ENCODE data around the gene PLEKHA8. TPM values are rescaled to one million over a fixed set of nuclear protein-coding genes. Genes with fewer than 3 reads are reported as not detected.

The PLEKHA8 gene
- total RNA-seq, 1 experiment from 2014 or later: 23.0 TPM

- intact Hi-C loops (cut with micrococcal nuclease; ENCODE audit: unreplicated experiment): loop anchor here (5.0 to 10.0 kb wide), 2 partner anchors 388 to 585 kb away; no protein-coding TSS in a partner anchor
- no peak for TF ChIP-seq EZH2 (IDR thresholded peaks at IDR 0.05; ENCODE audit: low read depth)
- TF ChIP-seq CTCF (conservative IDR thresholded peaks at IDR 0.05): peak; percentile 42; the same call in 1 of the 2 replicates
- Histone ChIP-seq H3K27me3 (ENCODE audit: insufficient read depth, low read depth) (no peaks in the 10 kb centered on the region), H3K4me1 (replicated peaks; ENCODE audit: insufficient read depth) (peaks cover 30% of the 10 kb centered on the region), H3K79me2 (ENCODE audit: low read depth) (no peaks in the 10 kb centered on the region), H3F3A (ENCODE audit: insufficient read depth, low read depth) (peaks cover 7% of the 10 kb centered on the region; the same call in 1 of the 2 replicates), H3K4me3 (no peak overlapping the region), H3K27ac (no peak overlapping the region), H3K4me2 (peak overlapping the region; percentile 3; the same call in 1 of the 2 replicates), H3K9me3 (ENCODE audit: insufficient read depth, low read depth) (no peaks in the 10 kb centered on the region), H2AFZ (no peak overlapping the region), H3K9me2 (ENCODE audit: insufficient read depth) (no peaks in the 10 kb centered on the region), H4K20me1 (ENCODE audit: insufficient read depth) (no peaks in the 10 kb centered on the region), H3K36me3 (ENCODE audit: low read depth) (no peaks in the 10 kb centered on the region)
- BruUV-seq (replicated peaks): no TSS peak
- no peak for DNase-seq
- ChIA-PET CTCF (no interaction called here), POLR2A (ENCODE audit: unreplicated experiment) (interaction anchor here (0.5 kb wide), 1 partner anchor 124 kb away, joined by 7 read pairs; no protein-coding TSS in a partner anchor)
Observed at GRCh38 chr7:30159698-30160143, 131.5 kb downstream of the PLEKHA8 start.

DNA sequence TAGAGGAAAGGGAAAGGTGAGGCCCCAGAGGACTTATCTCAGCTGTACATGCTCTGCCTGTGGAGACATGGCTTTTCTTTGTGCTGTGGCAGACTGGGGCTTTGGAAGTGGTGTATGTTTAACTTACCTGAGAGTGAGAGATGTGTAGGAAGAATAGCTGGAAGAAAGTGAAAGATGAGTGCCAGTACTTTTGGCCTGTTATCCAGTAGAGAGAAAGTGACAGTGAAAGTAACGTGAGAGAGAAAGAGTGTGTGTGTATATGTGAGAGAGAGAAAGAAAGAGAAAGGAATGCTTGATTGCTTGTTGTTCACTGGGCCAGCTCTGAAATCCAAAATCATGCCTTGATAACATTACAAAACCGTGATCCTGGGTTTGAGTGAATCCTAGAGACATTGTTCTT lies 132.1 kb downstream of the PLEKHA8 start:
- BruUV-seq (replicated peaks): no TSS peak
- no peaks in the 10 kb centered on the region for H3K36me3 ChIP-seq (ENCODE audit: low read depth)
- H3K4me3 ChIP-seq: no peak overlapping the region
- no peak overlapping the region for H3K27ac ChIP-seq
- DNase-seq: no peak
- POLR2A ChIA-PET (ENCODE audit: unreplicated experiment): interaction anchor here (0.5 kb wide), 1 partner anchor 123 kb away, joined by 7 read pairs; no protein-coding TSS in a partner anchor
- H3K4me1 ChIP-seq (replicated peaks; ENCODE audit: insufficient read depth): peaks cover 36% of the 10 kb centered on the region
- no peaks in the 10 kb centered on the region for H3K9me3 ChIP-seq (ENCODE audit: insufficient read depth, low read depth)
- peaks cover 8% of the 10 kb centered on the region; the same call in 1 of the 2 replicates for H3F3A ChIP-seq (ENCODE audit: insufficient read depth, low read depth)
- no peak overlapping the region for H2AFZ ChIP-seq
- intact Hi-C loops (cut with micrococcal nuclease; ENCODE audit: unreplicated experiment): loop anchor here (5.0 to 10.0 kb wide), 2 partner anchors 387 to 584 kb away; no protein-coding TSS in a partner anchor
- no peak for TF ChIP-seq EZH2 (IDR thresholded peaks at IDR 0.05; ENCODE audit: low read depth)
- TF ChIP-seq CTCF (conservative IDR thresholded peaks at IDR 0.05): no peak
- CTCF ChIA-PET: no interaction called here
- H3K79me2 ChIP-seq (ENCODE audit: low read depth): no peaks in the 10 kb centered on the region
- H4K20me1 ChIP-seq (ENCODE audit: insufficient read depth): no peaks in the 10 kb centered on the region
- H3K27me3 ChIP-seq (ENCODE audit: insufficient read depth, low read depth): no peaks in the 10 kb centered on the region
- H3K9me2 ChIP-seq (ENCODE audit: insufficient read depth): no peaks in the 10 kb centered on the region
- no peak overlapping the region for H3K4me2 ChIP-seq

DNA sequence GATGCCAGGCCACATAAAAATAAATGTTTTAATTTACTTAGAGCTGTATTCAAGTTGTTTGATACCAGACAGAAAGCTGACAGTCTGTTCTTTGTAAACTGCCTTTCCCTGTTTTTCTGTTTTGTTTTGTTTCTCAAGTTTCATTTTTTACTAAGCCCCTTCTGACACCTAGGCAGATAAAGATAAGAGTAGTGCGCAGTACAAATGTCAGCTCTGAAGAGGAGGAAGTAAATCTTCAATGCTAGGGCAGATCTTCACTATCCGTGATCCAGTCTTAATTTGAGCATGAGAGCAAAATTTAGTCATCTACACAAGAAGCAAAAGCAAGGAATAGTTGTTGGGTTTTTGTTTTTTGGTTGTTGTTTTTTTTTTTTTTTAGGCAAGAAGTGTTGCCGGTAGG lies 133.9 kb downstream of the PLEKHA8 start:
- ChIA-PET POLR2A (ENCODE audit: unreplicated experiment) (interaction anchor here (0.6 kb wide), 1 partner anchor 187 kb away, joined by 3 read pairs; no protein-coding TSS in a partner anchor), CTCF (interaction anchor here (0.6 kb wide), 1 partner anchor 112 kb away, joined by 3 read pairs; no protein-coding TSS in a partner anchor)
- Histone ChIP-seq H3F3A (ENCODE audit: insufficient read depth, low read depth) (peaks cover 24% of the 10 kb centered on the region; the same call in 1 of the 2 replicates), H4K20me1 (ENCODE audit: insufficient read depth) (no peaks in the 10 kb centered on the region), H3K27me3 (ENCODE audit: insufficient read depth, low read depth) (no peaks in the 10 kb centered on the region), H3K4me2 (peak overlapping the region; percentile 37; the same call in 1 of the 2 replicates), H3K79me2 (ENCODE audit: low read depth) (no peaks in the 10 kb centered on the region), H2AFZ (no peak overlapping the region), H3K9me3 (ENCODE audit: insufficient read depth, low read depth) (no peaks in the 10 kb centered on the region), H3K36me3 (ENCODE audit: low read depth) (no peaks in the 10 kb centered on the region), H3K4me1 (replicated peaks; ENCODE audit: insufficient read depth) (peaks cover 54% of the 10 kb centered on the region), H3K4me3 (no peak overlapping the region), H3K27ac (no peak overlapping the region), H3K9me2 (ENCODE audit: insufficient read depth) (no peaks in the 10 kb centered on the region)
- intact Hi-C loops (cut with micrococcal nuclease; ENCODE audit: unreplicated experiment): loop anchor here (5.0 to 10.0 kb wide), 2 partner anchors 385 to 583 kb away; no protein-coding TSS in a partner anchor
- TF ChIP-seq CTCF (conservative IDR thresholded peaks at IDR 0.05) (no peak), EZH2 (IDR thresholded peaks at IDR 0.05; ENCODE audit: low read depth) (no peak)
- no peak for DNase-seq
- BruUV-seq (replicated peaks): no TSS peak

Measured in PC-9 (cell line).